Upper lobe of left lung (tissue), 6 donors: Measurements from ENCODE around the gene F12. TPM values are rescaled to one million over a fixed set of nuclear protein-coding genes. Genes with fewer than 3 reads are reported as not detected.
"Not testable (repeated sequence)": the region's sequence is repeated elsewhere in the genome, so short reads cannot be mapped to it uniquely, and the experiment has no call there.

ENCODE experiments used
- ATAC-seq, 2 donors: fragments of 200-7000 bp; cut with Tn5 transposase; one replicate each; pipeline ENCODE4 v1.9.1; 2022; ENCODE audit warnings: mild to moderate bottlenecking in 2 of 2, moderate library complexity in 2 of 2; ENCODE audit not compliant: low FRiP score in 2 of 2
- DNase-seq, 2 donors: peaks; one replicate each; pipeline ENCODE4 v3.0.0-alpha.2; 2019 to 2020
- H3K27ac ChIP-seq, 4 donors: fragments of 200-600 bp; sonication (generic); one replicate each; pipeline ENCODE4 v1.5.1; 2016 to 2019
- H3K27me3 ChIP-seq, 4 donors: fragments of 200-600 bp; sonication (generic); one replicate each; pipeline ENCODE4 v1.5.1; 2017 to 2019
- H3K36me3 ChIP-seq, 4 donors: fragments of 200-600 bp; sonication (generic); one replicate each; pipeline ENCODE4 v1.5.1; 2016 to 2019
- H3K4me1 ChIP-seq, 4 donors: fragments of 200-600 bp; sonication (generic); one replicate each; pipeline ENCODE4 v1.5.1; 2018 to 2019
- H3K4me3 ChIP-seq, 4 donors: fragments of 200-600 bp; sonication (generic); one replicate each; pipeline ENCODE4 v1.5.1; 2017 to 2019; ENCODE audit warnings: mild to moderate bottlenecking in 2 of 4, moderate library complexity in 1 of 4
- H3K9me3 ChIP-seq, 4 donors: fragments of 200-600 bp; sonication (generic); one replicate each; pipeline ENCODE4 v1.5.1; 2018 to 2019
- EP300 ChIP-seq, 4 donors: sonication (generic); formaldehyde crosslinking; IDR thresholded peaks; one replicate each; pipeline ENCODE4 v1.5.1; 2017; ENCODE audit warnings: antibody characterized with exemption in 4 of 4, control low read depth in 2 of 4
- POLR2A ChIP-seq, 4 donors: fragments of 450-650 bp; IDR thresholded peaks; one replicate each; pipeline ENCODE4 v1.5.1; 2016 to 2017; ENCODE audit warnings: antibody characterized with exemption in 4 of 4, mild to moderate bottlenecking in 2 of 4
- POLR2AphosphoS5 ChIP-seq, 2 donors: sonication (generic); formaldehyde crosslinking; IDR thresholded peaks; one replicate each; pipeline ENCODE4 v1.5.1; 2017; ENCODE audit warnings: antibody characterized with exemption in 2 of 2
- WGBS, 2 donors: methylation state at CpG; one replicate each; pipeline ENCODE4 v1.1.5; 2017 to 2018; 5-methylcytosine and 5-hydroxymethylcytosine counted together
- total RNA-seq, 6 donors: library from RNA; depleted of rRNA in 4 of 6; stranded (reverse); fragments of >200 nt in 4 of 6; gene quantifications; one replicate each; pipeline versions ENCODE4 v1.1.0 to v1.2.1, GENCODE V29; 2016 to 2021
- TF ChIP-seq, protein P1 (sequence below), 6 experiments: fragments of 450-650 bp in 4 of 6; fragments of 200-600 bp in 2 of 6; sonication (generic) in 2 of 6; IDR thresholded peaks; one replicate each; pipeline ENCODE4 v1.5.1; 2016 to 2019; ENCODE audit warnings: antibody characterized with exemption in 6 of 6
- donor health status: DM: no; HTN: no; CAD: no; lungs with moderate emphysema.
- donor health status: DM: no; HTN: yes; CAD: no; lungs with severe emphysema.

The F12 gene
- total RNA-seq, 6 donors from 2014 or later = 0.91 to 7.8 (median 2.1) TPM; not detected in 1

GRCh38 chr5:177363565-177363964, 45.8 kb downstream of the F12 start:
- 44% methylated on average over 10 of the region's 10 CpGs for WGBS, 2 donors
- Histone ChIP-seq H3K27ac (peak overlapping the region in 2 of 4 donors; percentile 76 to 81), H3K4me3 (peak overlapping the region in 3 of 4 donors; percentile 42 to 55 (median 54)), H3K4me1 (peaks cover 27 to 63% (median 46%) of the 10 kb centered on the region in 4 donors), H3K36me3 (peaks cover 0 to 12% (median 0%) of the 10 kb centered on the region in 4 donors), H3K27me3 (no peaks in the 10 kb centered on the region), H3K9me3 (no peaks in the 10 kb centered on the region)
- ATAC-seq (no peak), DNase-seq (no peak)
- TF ChIP-seq, protein P1, sequence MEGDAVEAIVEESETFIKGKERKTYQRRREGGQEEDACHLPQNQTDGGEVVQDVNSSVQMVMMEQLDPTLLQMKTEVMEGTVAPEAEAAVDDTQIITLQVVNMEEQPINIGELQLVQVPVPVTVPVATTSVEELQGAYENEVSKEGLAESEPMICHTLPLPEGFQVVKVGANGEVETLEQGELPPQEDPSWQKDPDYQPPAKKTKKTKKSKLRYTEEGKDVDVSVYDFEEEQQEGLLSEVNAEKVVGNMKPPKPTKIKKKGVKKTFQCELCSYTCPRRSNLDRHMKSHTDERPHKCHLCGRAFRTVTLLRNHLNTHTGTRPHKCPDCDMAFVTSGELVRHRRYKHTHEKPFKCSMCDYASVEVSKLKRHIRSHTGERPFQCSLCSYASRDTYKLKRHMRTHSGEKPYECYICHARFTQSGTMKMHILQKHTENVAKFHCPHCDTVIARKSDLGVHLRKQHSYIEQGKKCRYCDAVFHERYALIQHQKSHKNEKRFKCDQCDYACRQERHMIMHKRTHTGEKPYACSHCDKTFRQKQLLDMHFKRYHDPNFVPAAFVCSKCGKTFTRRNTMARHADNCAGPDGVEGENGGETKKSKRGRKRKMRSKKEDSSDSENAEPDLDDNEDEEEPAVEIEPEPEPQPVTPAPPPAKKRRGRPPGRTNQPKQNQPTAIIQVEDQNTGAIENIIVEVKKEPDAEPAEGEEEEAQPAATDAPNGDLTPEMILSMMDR (IDR thresholded peaks at IDR 0.05) = no peak
- TF ChIP-seq POLR2AphosphoS5 (IDR thresholded peaks at IDR 0.05) (no peak), EP300 (IDR thresholded peaks at IDR 0.05) (no peak), POLR2A (IDR thresholded peaks at IDR 0.05) (no peak)

GRCh38 chr5:177362610-177363507, 46.5 kb downstream of the F12 start:
- no peaks in the 10 kb centered on the region for H3K27me3 ChIP-seq
- DNase-seq (peak; percentile 80 to 94), ATAC-seq (peak; percentile 56 to 81)
- WGBS, 2 donors = 18 to 23% methylated on average over 27 to 32 of the region's 59 CpGs
- no peaks in the 10 kb centered on the region for H3K9me3 ChIP-seq
- H3K4me1 ChIP-seq = peaks cover 31 to 65% (median 52%) of the 10 kb centered on the region in 4 donors
- peaks cover 0 to 5% (median 0%) of the 10 kb centered on the region in 4 donors for H3K36me3 ChIP-seq
- TF ChIP-seq EP300 (IDR thresholded peaks at IDR 0.05) = no peak
- TF ChIP-seq, protein P1 (IDR thresholded peaks at IDR 0.05) = peak in 1 of 6 experiments; percentile 8
- no peak for TF ChIP-seq POLR2AphosphoS5 (IDR thresholded peaks at IDR 0.05)
- no peak for TF ChIP-seq POLR2A (IDR thresholded peaks at IDR 0.05)
- H3K4me3 ChIP-seq = peak overlapping the region; percentile 30 to 55 (median 48)
- H3K27ac ChIP-seq = peak overlapping the region; percentile 47 to 81 (median 65)

DNA sequence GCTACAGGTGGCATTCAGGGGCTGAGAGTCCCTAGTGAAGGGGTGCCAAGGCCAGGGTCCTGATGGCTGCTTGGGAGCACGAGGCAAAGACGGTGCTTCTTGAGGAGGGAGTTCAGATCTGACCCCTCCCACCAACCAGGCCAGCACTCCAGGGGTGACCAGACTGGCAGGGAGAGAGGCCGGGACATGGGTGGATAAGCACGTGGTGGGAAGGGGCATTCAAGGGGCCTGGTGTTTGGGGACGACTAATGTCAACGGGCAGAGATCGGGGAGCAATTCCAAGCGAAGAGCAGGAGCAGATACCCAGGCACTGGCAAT, 47.1 kb downstream of the F12 start:
- TF ChIP-seq EP300 (IDR thresholded peaks at IDR 0.05) = no peak
- TF ChIP-seq POLR2A (IDR thresholded peaks at IDR 0.05) = no peak
- Histone ChIP-seq H3K4me1 (peaks cover 27 to 64% (median 52%) of the 10 kb centered on the region in 4 donors), H3K27me3 (no peaks in the 10 kb centered on the region), H3K27ac (peak overlapping the region; percentile 21 to 81 (median 62)), H3K4me3 (peak overlapping the region in 3 of 4 donors; percentile 42 to 55 (median 54)), H3K9me3 (no peaks in the 10 kb centered on the region), H3K36me3 (peaks cover 0 to under 1% (median 0%) of the 10 kb centered on the region in 4 donors)
- no peak for ATAC-seq
- WGBS, 2 donors = 55 to 57% methylated on average over 8 of the region's 8 CpGs
- no peak for DNase-seq

DNA sequence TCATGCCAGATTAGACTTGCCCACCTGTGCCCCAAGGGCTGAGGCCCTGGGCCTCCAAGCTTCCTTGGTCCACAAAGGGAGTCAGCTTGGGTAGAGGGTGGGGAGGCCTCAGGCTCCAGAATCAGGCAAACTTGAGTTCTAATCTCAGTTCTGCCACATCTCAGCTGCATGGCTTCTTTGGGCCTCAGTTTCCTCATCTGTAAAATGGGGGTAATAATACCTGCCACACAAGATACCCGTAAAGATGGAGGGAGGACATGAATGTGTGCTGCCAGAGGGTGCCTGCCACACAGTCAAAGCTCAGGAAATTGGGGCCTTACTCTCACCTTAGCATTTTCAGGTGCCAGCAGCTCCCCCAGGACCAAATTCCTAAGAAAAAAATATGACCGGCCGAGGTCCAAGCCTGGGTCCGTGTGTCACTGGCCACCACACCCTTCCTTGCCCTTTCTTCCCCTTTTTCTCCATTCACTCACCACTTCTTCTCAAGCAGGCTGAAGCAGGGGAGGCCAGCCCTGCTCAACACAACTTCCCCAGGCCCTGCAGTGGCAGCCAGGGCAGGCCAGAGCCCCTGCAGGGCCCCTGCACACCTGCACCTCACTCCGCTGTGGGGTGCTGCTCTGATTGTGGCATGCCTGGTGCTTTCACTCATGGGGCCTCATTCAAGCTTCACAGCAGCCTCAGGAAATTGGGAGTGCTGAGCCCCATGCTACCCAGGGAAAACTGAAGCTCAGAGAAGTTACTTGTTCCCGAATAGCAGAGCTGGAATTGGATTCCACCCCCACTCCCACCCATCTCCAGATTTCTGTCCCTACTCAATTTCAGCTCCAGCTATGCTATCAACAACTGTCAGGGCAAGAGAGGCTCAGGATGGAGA, 47.7 kb downstream of the F12 start:
- WGBS, 2 donors = 57 to 63% methylated on average over 6 of the region's 6 CpGs
- H3K27ac ChIP-seq = peak overlapping the region; percentile 21 to 81 (median 62)

GRCh38 chr5:177360740-177361139, 48.6 kb downstream of the F12 start:
- 93% methylated on average over 5 to 7 of the region's 7 CpGs for WGBS, 2 donors
- H3K27me3 ChIP-seq, H3K4me3 ChIP-seq, H3K9me3 ChIP-seq, H3K36me3 ChIP-seq, ATAC-seq, DNase-seq: not testable (repeated sequence)
- Histone ChIP-seq H3K4me1 (peaks cover 22 to 56% (median 45%) of the 10 kb centered on the region in 4 donors), H3K27ac (peak overlapping the region in 1 of 4 donors; percentile 81)

More for the DNA sequence above, 47.7 kb downstream of the F12 start:
- Histone ChIP-seq H3K4me3 (no peak overlapping the region), H3K9me3 (no peaks in the 10 kb centered on the region), H3K27me3 (no peaks in the 10 kb centered on the region), H3K36me3 (no peaks in the 10 kb centered on the region), H3K4me1 (peaks cover 30 to 65% (median 53%) of the 10 kb centered on the region in 4 donors)
- peak in 1 of 2 donors; percentile 56 for DNase-seq
- ATAC-seq = peak in 1 of 2 donors; percentile 41
- TF ChIP-seq POLR2A (IDR thresholded peaks at IDR 0.05) (no peak), EP300 (IDR thresholded peaks at IDR 0.05) (no peak), POLR2AphosphoS5 (IDR thresholded peaks at IDR 0.05) (no peak)
- TF ChIP-seq, protein P1 (IDR thresholded peaks at IDR 0.05) = no peak
